Central memory CD4-positive, alpha-beta T cell (primary cell): ENCODE data around the gene NELFB.
A peak's percentile ranks its signal among the peaks of the same experiment; 100 is the strongest.

Source experiments
- DNase-seq: peaks from one replicate; pipeline ENCODE4 v3.0.0; 2022

The NELFB gene

GRCh38 chr9:137223078-137223970, 31.8 kb upstream of the NELFB start:
- peak; percentile 99 for DNase-seq

- no peak for DNase-seq
Measured at GRCh38 chr9:137224830-137225694, 30.1 kb upstream of the NELFB start, which contains the start of gene CYSRT1. Gene CYSRT1, plus strand, starts transcription at chr9:137225174. Its CDS starts 448 bp downstream, at chr9:137225622.

GRCh38 chr9:137225699-137226331, 29.3 kb upstream of the NELFB start:
- no peak for DNase-seq

GRCh38 chr9:137226338-137227053, 28.6 kb upstream of the NELFB start:
- DNase-seq = no peak

- DNase-seq = peak; percentile 70
Measured at GRCh38 chr9:137227054-137227852, 27.9 kb upstream of the NELFB start, which contains the start of gene RNF224. Gene RNF224, plus strand, starts transcription at chr9:137227502. Its CDS starts 834 bp downstream, at chr9:137228336.

- DNase-seq = no peak
Measured at GRCh38 chr9:137227853-137228505, 27.1 kb upstream of the NELFB start.

GRCh38 chr9:137228506-137228967, 26.6 kb upstream of the NELFB start:
- no peak for DNase-seq

- no peak for DNase-seq
Measured at GRCh38 chr9:137228968-137229896, 25.9 kb upstream of the NELFB start.

GRCh38 chr9:137229903-137230704, 25.0 kb upstream of the NELFB start:
- DNase-seq = no peak

GRCh38 chr9:137230705-137231371, 24.3 kb upstream of the NELFB start, which contains the start of gene SLC34A3:
Gene SLC34A3, plus strand, starts transcription at chr9:137230901. Its CDS starts 802 bp downstream, at chr9:137231703.
- no peak for DNase-seq

GRCh38 chr9:137231372-137232039, 23.6 kb upstream of the NELFB start:
- no peak for DNase-seq

- no peak for DNase-seq
Measured at GRCh38 chr9:137232101-137232500, 23.0 kb upstream of the NELFB start.

GRCh38 chr9:137232510-137232909, 22.6 kb upstream of the NELFB start:
- no peak for DNase-seq

- no peak for DNase-seq
Measured at GRCh38 chr9:137233143-137233980, 21.8 kb upstream of the NELFB start.

GRCh38 chr9:137234055-137234697, 21.0 kb upstream of the NELFB start:
- no peak for DNase-seq
